Loucy (cell line): ENCODE data around the gene SCART1.
"Not testable (repeated sequence)": the region's sequence is repeated elsewhere in the genome, so short reads cannot be mapped to it uniquely, and the experiment has no call there.

Experiments
- H2AFZ ChIP-seq: fragments of 200-600 bp; sonication (generic); 2 replicates; pipeline ENCODE4 v1.6.0; 2016; ENCODE audit warnings: antibody characterized with exemption, mild to moderate bottlenecking, low read length, moderate library complexity
- H3F3A ChIP-seq: fragments of 200-600 bp; 2 replicates; pipeline ENCODE4 v1.6.0; 2016; ENCODE audit warnings: antibody characterized with exemption, low read depth, mild to moderate bottlenecking
- H3K27me3 ChIP-seq: fragments of 200-600 bp; sonication (generic); 2 replicates; pipeline ENCODE4 v1.6.1; 2014; ENCODE audit warnings: low read length, mild to moderate bottlenecking; ENCODE audit not compliant: insufficient read depth, poor library complexity, severe bottlenecking
- H3K36me3 ChIP-seq: fragments of 200-600 bp; sonication (generic); 2 replicates; pipeline ENCODE4 v1.6.1; 2016; ENCODE audit warnings: low read length; ENCODE audit not compliant: insufficient read depth
- H3K4me1 ChIP-seq: fragments of 200-600 bp; sonication (generic); 2 replicates; pipeline ENCODE4 v1.5.1; 2014; ENCODE audit warnings: low read length, mild to moderate bottlenecking; ENCODE audit not compliant: insufficient read depth, poor library complexity, severe bottlenecking
- H3K4me2 ChIP-seq: fragments of 200-600 bp; sonication (generic); 2 replicates; pipeline ENCODE4 v1.6.0; 2014; ENCODE audit warnings: antibody characterized with exemption, low read length, low read depth, mild to moderate bottlenecking; ENCODE audit not compliant: poor library complexity, severe bottlenecking
- H3K4me3 ChIP-seq: fragments of 200-600 bp; sonication (generic); 2 replicates; pipeline ENCODE4 v1.5.1; 2014; ENCODE audit warnings: low read length, mild to moderate bottlenecking, mixed read lengths; ENCODE audit not compliant: poor library complexity, severe bottlenecking
- H3K79me2 ChIP-seq: fragments of 200-600 bp; sonication (generic); 2 replicates; pipeline ENCODE4 v1.6.1; 2014; ENCODE audit warnings: low read length; ENCODE audit not compliant: insufficient read depth
- H3K9ac ChIP-seq: fragments of 200-600 bp; sonication (generic); 2 replicates; pipeline ENCODE4 v1.6.0; 2014; ENCODE audit warnings: mild to moderate bottlenecking, low read depth, low read length, moderate library complexity; ENCODE audit not compliant: poor library complexity, severe bottlenecking
- H3K9me2 ChIP-seq: fragments of 200-600 bp; sonication (generic); replicated peaks from 2 replicates; pipeline ENCODE4 v1.6.1; 2016; ENCODE audit warnings: low read depth, low read length, mixed read lengths
- H3K9me3 ChIP-seq: fragments of 200-600 bp; sonication (generic); 2 replicates; pipeline ENCODE4 v1.6.1; 2014; ENCODE audit warnings: mild to moderate bottlenecking, antibody characterized with exemption, low read length, low read depth; ENCODE audit not compliant: insufficient read depth
- H4K20me1 ChIP-seq: fragments of 200-600 bp; sonication (generic); 2 replicates; pipeline ENCODE4 v1.6.0; 2014; ENCODE audit warnings: antibody characterized with exemption, low read length, mild to moderate bottlenecking; ENCODE audit not compliant: insufficient read depth, poor library complexity, severe bottlenecking
- CTCF ChIP-seq: fragments of 200-600 bp; sonication (generic); conservative IDR thresholded peaks from 2 replicates; pipeline ENCODE4 v1.5.1; 2014; ENCODE audit warnings: mild to moderate bottlenecking, antibody characterized with exemption, low read length
- EZH2phosphoT487 ChIP-seq: fragments of 200-600 bp; IDR thresholded peaks from 2 replicates; pipeline ENCODE4 v1.6.1; 2018; ENCODE audit warnings: antibody characterized with exemption, mild to moderate bottlenecking, moderate library complexity, borderline replicate concordance

The SCART1 gene

GRCh38 chr10:133422807-133423771 lies 30.7 kb upstream of the SCART1 start:
- Histone ChIP-seq H3K9me3 (no peaks in the 10 kb centered on the region), H2AFZ (no peak overlapping the region), H4K20me1 (no peaks in the 10 kb centered on the region), H3K4me2 (no peak overlapping the region), H3K4me3 (no peak overlapping the region), H3K79me2 (no peaks in the 10 kb centered on the region), H3K27me3 (no peaks in the 10 kb centered on the region), H3K4me1 (no peaks in the 10 kb centered on the region), H3F3A (no peaks in the 10 kb centered on the region), H3K36me3 (peaks cover 6% of the 10 kb centered on the region; the same call in 1 of the 2 replicates), H3K9ac (no peak overlapping the region), H3K9me2 (no peaks in the 10 kb centered on the region)
- TF ChIP-seq EZH2phosphoT487 = no peak
- no peak for TF ChIP-seq CTCF

GRCh38 chr10:133424102-133424501 lies 29.6 kb upstream of the SCART1 start:
- not testable (repeated sequence) for H4K20me1 ChIP-seq, H3K9me3 ChIP-seq, H2AFZ ChIP-seq, H3K36me3 ChIP-seq, H3K4me2 ChIP-seq, H3K9ac ChIP-seq, H3K4me3 ChIP-seq, H3K9me2 ChIP-seq, H3K27me3 ChIP-seq, H3K4me1 ChIP-seq, H3F3A ChIP-seq, H3K79me2 ChIP-seq

GRCh38 chr10:133424601-133425000 lies 29.1 kb upstream of the SCART1 start, which contains the start of gene SPRN:
Gene SPRN (minus strand): TSS chr10:133424625. CDS start chr10:133423681, 944 bp downstream.
- H3K36me3 ChIP-seq, H3K9me2 ChIP-seq, H3K27me3 ChIP-seq, H3K79me2 ChIP-seq, H3K9ac ChIP-seq, H2AFZ ChIP-seq, H4K20me1 ChIP-seq, H3K4me2 ChIP-seq, H3K4me1 ChIP-seq, H3F3A ChIP-seq, H3K9me3 ChIP-seq, H3K4me3 ChIP-seq: not testable (repeated sequence)

GRCh38 chr10:133429571-133429970 lies 24.2 kb upstream of the SCART1 start:
- H3F3A ChIP-seq, H3K36me3 ChIP-seq, H3K79me2 ChIP-seq, H3K4me2 ChIP-seq, H3K4me1 ChIP-seq, H2AFZ ChIP-seq, H3K4me3 ChIP-seq, H3K9ac ChIP-seq, H4K20me1 ChIP-seq, H3K9me3 ChIP-seq, H3K9me2 ChIP-seq, H3K27me3 ChIP-seq: not testable (repeated sequence)

GRCh38 chr10:133431888-133432613 lies 21.7 kb upstream of the SCART1 start:
- not testable (repeated sequence) for H3K4me2 ChIP-seq, H3K36me3 ChIP-seq, H3K9me3 ChIP-seq, H3F3A ChIP-seq, H3K9ac ChIP-seq, H3K79me2 ChIP-seq, H3K9me2 ChIP-seq, H3K4me1 ChIP-seq, H3K4me3 ChIP-seq, H3K27me3 ChIP-seq, H4K20me1 ChIP-seq, H2AFZ ChIP-seq

GRCh38 chr10:133432789-133433188 lies 21.0 kb upstream of the SCART1 start:
- not testable (repeated sequence) for H3K9ac ChIP-seq, H3K9me2 ChIP-seq, H3K36me3 ChIP-seq, H4K20me1 ChIP-seq, H3K9me3 ChIP-seq, H3K4me3 ChIP-seq, H3K79me2 ChIP-seq, H3K4me1 ChIP-seq, H3F3A ChIP-seq, H2AFZ ChIP-seq, H3K27me3 ChIP-seq, H3K4me2 ChIP-seq
